ENCODE results near the gene TMEM200C.

GRCh38 chr18:5939801-5940667, 44.7 kb upstream of the TMEM200C start:
- TF ChIP-seq, protein P1, sequence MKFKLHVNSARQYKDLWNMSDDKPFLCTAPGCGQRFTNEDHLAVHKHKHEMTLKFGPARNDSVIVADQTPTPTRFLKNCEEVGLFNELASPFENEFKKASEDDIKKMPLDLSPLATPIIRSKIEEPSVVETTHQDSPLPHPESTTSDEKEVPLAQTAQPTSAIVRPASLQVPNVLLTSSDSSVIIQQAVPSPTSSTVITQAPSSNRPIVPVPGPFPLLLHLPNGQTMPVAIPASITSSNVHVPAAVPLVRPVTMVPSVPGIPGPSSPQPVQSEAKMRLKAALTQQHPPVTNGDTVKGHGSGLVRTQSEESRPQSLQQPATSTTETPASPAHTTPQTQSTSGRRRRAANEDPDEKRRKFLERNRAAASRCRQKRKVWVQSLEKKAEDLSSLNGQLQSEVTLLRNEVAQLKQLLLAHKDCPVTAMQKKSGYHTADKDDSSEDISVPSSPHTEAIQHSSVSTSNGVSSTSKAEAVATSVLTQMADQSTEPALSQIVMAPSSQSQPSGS (tag by site-specific recombination; IDR thresholded peaks at IDR 0.05; ENCODE audit: low read depth), result no peak
- no peak for TF ChIP-seq ZNF529 (tag by site-specific recombination; IDR thresholded peaks at IDR 0.05; ENCODE audit: insufficient replicate concordance)
- no peak for TF ChIP-seq PRDM6 (tag by site-specific recombination; IDR thresholded peaks at IDR 0.05)
- TF ChIP-seq ZEB2 (tag by site-specific recombination; IDR thresholded peaks at IDR 0.05), result no peak
- TF ChIP-seq ELK4 (IDR thresholded peaks at IDR 0.05; ENCODE audit: borderline replicate concordance, low read depth, low read length), result no peak
- TF ChIP-seq YY1 (tag by site-specific recombination; IDR thresholded peaks at IDR 0.05), result no peak

Data from HEK293 (cell line).